Measurements from ENCODE around the gene FN1. TPM values are rescaled to one million over a fixed set of nuclear protein-coding genes. Genes with fewer than 3 reads are reported as not detected.
A peak's percentile ranks its signal among the peaks of the same experiment; 100 is the strongest.

The FN1 gene
- total RNA-seq, 2 donors from 2014 or later, result 84.2 to 257 TPM

- WGBS, result 65% methylated on average over 2 of the region's 2 CpGs
- DNase-seq (ENCODE audit: low spot score), result no peak
- Histone ChIP-seq H3K4me3 (no peak overlapping the region), H3K27ac (peak overlapping the region; percentile 55 to 72), H3K27me3 (replicated peaks; ENCODE audit: insufficient read depth) (no peaks in the 10 kb centered on the region), H3K9me3 (no peaks in the 10 kb centered on the region), H3K36me3 (no peaks in the 10 kb centered on the region), H3K4me1 (replicated peaks) (no peaks in the 10 kb centered on the region)
- no peak for TF ChIP-seq CTCF (IDR thresholded peaks at IDR 0.05)
- no peak for TF ChIP-seq POLR2AphosphoS5 (IDR thresholded peaks at IDR 0.05)
- TF ChIP-seq POLR2A (IDR thresholded peaks at IDR 0.05), result no peak
- intact Hi-C loops (cut with DNase I), result loop anchor here (10.0 kb wide), 1 partner anchor 843 kb away; no protein-coding TSS in a partner anchor
Observed at GRCh38 chr2:215437614-215438013, 1.7 kb upstream of the FN1 start.

GRCh38 chr2:215436705-215437565, 1.1 kb upstream of the FN1 start:
- intact Hi-C loops (cut with DNase I), result loop anchor here (10.0 kb wide), 1 partner anchor 842 kb away; no protein-coding TSS in a partner anchor

GRCh38 chr2:215435280-215435869, 493 bp downstream of the FN1 start:
- no peaks in the 10 kb centered on the region for H3K27me3 ChIP-seq (replicated peaks; ENCODE audit: insufficient read depth)
- H3K9me3 ChIP-seq, result no peaks in the 10 kb centered on the region
- H3K36me3 ChIP-seq, result no peaks in the 10 kb centered on the region
- H3K27ac ChIP-seq, result peak overlapping the region; percentile 70 to 72
- 1% methylated on average over 31 of the region's 31 CpGs for WGBS
- TF ChIP-seq CTCF (IDR thresholded peaks at IDR 0.05) (no peak), POLR2A (IDR thresholded peaks at IDR 0.05) (no peak), POLR2AphosphoS5 (IDR thresholded peaks at IDR 0.05) (no peak)
- DNase-seq (ENCODE audit: low spot score), result no peak
- peak overlapping the region; percentile 44 to 59 for H3K4me3 ChIP-seq
- intact Hi-C loops (cut with DNase I), result loop anchor here (10.0 kb wide), 1 partner anchor 841 kb away; no protein-coding TSS in a partner anchor
- no peaks in the 10 kb centered on the region for H3K4me1 ChIP-seq (replicated peaks)

More at GRCh38 chr2:215436705-215437565, 1.1 kb upstream of the FN1 start:
- peak; percentile 10 for DNase-seq (ENCODE audit: low spot score)
- no peaks in the 10 kb centered on the region for H3K36me3 ChIP-seq
- H3K27me3 ChIP-seq (replicated peaks; ENCODE audit: insufficient read depth), result no peaks in the 10 kb centered on the region
- H3K4me1 ChIP-seq (replicated peaks), result no peaks in the 10 kb centered on the region
- no peaks in the 10 kb centered on the region for H3K9me3 ChIP-seq
- WGBS, result 11% methylated on average over 22 of the region's 22 CpGs
- TF ChIP-seq POLR2AphosphoS5 (IDR thresholded peaks at IDR 0.05) (no peak), POLR2A (IDR thresholded peaks at IDR 0.05) (no peak), CTCF (IDR thresholded peaks at IDR 0.05) (no peak)
- peak overlapping the region; percentile 44 to 59 for H3K4me3 ChIP-seq
- peak overlapping the region; percentile 55 to 72 for H3K27ac ChIP-seq

GRCh38 chr2:215434447-215435279, 1.2 kb downstream of the FN1 start:
- TF ChIP-seq POLR2A (IDR thresholded peaks at IDR 0.05) (no peak), POLR2AphosphoS5 (IDR thresholded peaks at IDR 0.05) (no peak), CTCF (IDR thresholded peaks at IDR 0.05) (no peak)
- WGBS, result 31% methylated on average over 10 of the region's 10 CpGs
- intact Hi-C loops (cut with DNase I), result loop anchor here (10.0 kb wide), 1 partner anchor 840 kb away; no protein-coding TSS in a partner anchor
- H3K4me3 ChIP-seq, result peak overlapping the region in 1 of 2 donors; percentile 44
- no peaks in the 10 kb centered on the region for H3K36me3 ChIP-seq
- DNase-seq (ENCODE audit: low spot score), result no peak
- H3K27me3 ChIP-seq (replicated peaks; ENCODE audit: insufficient read depth), result no peaks in the 10 kb centered on the region
- no peaks in the 10 kb centered on the region for H3K4me1 ChIP-seq (replicated peaks)
- no peaks in the 10 kb centered on the region for H3K9me3 ChIP-seq
- H3K27ac ChIP-seq, result no peak overlapping the region

Data from prostate gland (tissue), 2 donors.